GM18499 (cell line): ENCODE data around the gene CREBRF.
"Not testable (repeated sequence)": the region's sequence is repeated elsewhere in the genome, so short reads cannot be mapped to it uniquely, and the experiment has no call there.

Source experiments
- ATAC-seq: cut with Tn5 transposase; IDR thresholded peaks from one replicate; pipeline ENCODE4 v1.9.1; 2021; ENCODE audit warnings: moderate number of reproducible peaks; ENCODE audit not compliant: insufficient read depth, unreplicated experiment

CREBRF gene

GRCh38 chr5:173075970-173076369 is 19.8 kb downstream of the CREBRF start:
- no peak for ATAC-seq

GRCh38 chr5:173076471-173076870 is 20.3 kb downstream of the CREBRF start:
- not testable (repeated sequence) for ATAC-seq

- no peak for ATAC-seq
Observed at GRCh38 chr5:173078878-173079277, 22.7 kb downstream of the CREBRF start.

- no peak for ATAC-seq
Observed at GRCh38 chr5:173089581-173089980, 33.4 kb downstream of the CREBRF start.

- ATAC-seq, result no peak
Observed at GRCh38 chr5:173090639-173091038, 34.5 kb downstream of the CREBRF start.

- no peak for ATAC-seq
Observed at GRCh38 chr5:173091981-173092380, 35.8 kb downstream of the CREBRF start.

- ATAC-seq, result no peak
Observed at GRCh38 chr5:173093606-173094005, 37.5 kb downstream of the CREBRF start.

GRCh38 chr5:173094012-173094661 is 38.0 kb downstream of the CREBRF start:
- no peak for ATAC-seq

- no peak for ATAC-seq
Observed at GRCh38 chr5:173098787-173099186, 42.6 kb downstream of the CREBRF start.

GRCh38 chr5:173099461-173099860 is 43.3 kb downstream of the CREBRF start:
- no peak for ATAC-seq

GRCh38 chr5:173101245-173101644 is 45.1 kb downstream of the CREBRF start:
- no peak for ATAC-seq

GRCh38 chr5:173103411-173103810 is 47.3 kb downstream of the CREBRF start:
- no peak for ATAC-seq

GRCh38 chr5:173108914-173109313 is 52.8 kb downstream of the CREBRF start:
- no peak for ATAC-seq

GRCh38 chr5:173114536-173114935 is 58.4 kb downstream of the CREBRF start:
- no peak for ATAC-seq

- no peak for ATAC-seq
Observed at GRCh38 chr5:173119719-173120118, 63.6 kb downstream of the CREBRF start.

GRCh38 chr5:173123416-173123815 is 67.3 kb downstream of the CREBRF start:
- ATAC-seq, result no peak

- not testable (repeated sequence) for ATAC-seq
Observed at GRCh38 chr5:173132166-173132565, 76.0 kb downstream of the CREBRF start.

GRCh38 chr5:173138707-173139106 is 82.6 kb downstream of the CREBRF start:
- ATAC-seq, result no peak

- ATAC-seq, result no peak
Observed at GRCh38 chr5:173139631-173140030, 83.5 kb downstream of the CREBRF start.

- ATAC-seq, result no peak
Observed at GRCh38 chr5:173140769-173141168, 84.6 kb downstream of the CREBRF start.

- ATAC-seq, result no peak
Observed at GRCh38 chr5:173143567-173143966, 87.4 kb downstream of the CREBRF start.
